Natural killer cell (primary cell): ENCODE results near the gene C6orf141. TPM values are rescaled to one million over a fixed set of nuclear protein-coding genes. Genes with fewer than 3 reads are reported as not detected.

Experiments used
- ATAC-seq, 3 donors: fragments of 150-1000 bp in 2 of 3; fragments of 200-7000 bp in 1 of 3; cut with Tn5 transposase; 1 replicate in 1 of 3; 2 replicates in 2 of 3; pipeline ENCODE4 v1.10.0; 2021; ENCODE audit warnings: mild to moderate bottlenecking in 2 of 3, moderate library complexity in 2 of 3
- DNase-seq, 2 donors: peaks; one replicate each; pipeline versions ENCODE4 v3.0.0 to v3.0.0-alpha.2; 2013 to 2021; ENCODE audit warnings: mixed read lengths in 1 of 2
- H3K27ac ChIP-seq: one replicate; pipeline ENCODE4 v1.5.1; 2013; ENCODE audit warnings: mild to moderate bottlenecking, low read length
- H3K27me3 ChIP-seq: one replicate; pipeline ENCODE4 v1.6.1; 2013; ENCODE audit warnings: low read length; ENCODE audit not compliant: control insufficient read depth, insufficient read depth
- H3K36me3 ChIP-seq: one replicate; pipeline ENCODE4 v1.6.1; 2013; ENCODE audit warnings: low read length; ENCODE audit not compliant: control insufficient read depth, insufficient read depth
- H3K4me1 ChIP-seq: one replicate; pipeline ENCODE4 v1.6.1; 2013; ENCODE audit warnings: low read length; ENCODE audit not compliant: control insufficient read depth, insufficient read depth
- H3K4me3 ChIP-seq: one replicate; pipeline ENCODE4 v1.5.1; 2013; ENCODE audit warnings: low read length
- H3K9me3 ChIP-seq: one replicate; pipeline ENCODE4 v1.6.1; 2013; ENCODE audit warnings: low read length; ENCODE audit not compliant: control insufficient read depth, insufficient read depth
- H3K27ac Mint-ChIP-seq, 2 donors: one replicate each; pipeline ENCODE4 v1.8.0; 2022; ENCODE audit warnings: mild to moderate bottlenecking in 2 of 2, mixed read lengths in 2 of 2, moderate library complexity in 1 of 2
- H3K27me3 Mint-ChIP-seq, 2 donors: one replicate each; pipeline ENCODE4 v1.8.0; 2022; ENCODE audit warnings: low read depth in 2 of 2, mixed read lengths in 2 of 2
- H3K36me3 Mint-ChIP-seq: one replicate; pipeline ENCODE4 v1.8.0; 2022; ENCODE audit warnings: mixed read lengths
- H3K4me1 Mint-ChIP-seq, 2 donors: one replicate each; pipeline ENCODE4 v1.8.0; 2022; ENCODE audit warnings: mixed read lengths in 2 of 2
- H3K4me3 Mint-ChIP-seq: one replicate; pipeline ENCODE4 v1.8.0; 2022; ENCODE audit warnings: mild to moderate bottlenecking, moderate library complexity, mixed read lengths
- H3K9me3 Mint-ChIP-seq, 2 donors: one replicate each; pipeline ENCODE4 v1.8.0; 2022; ENCODE audit warnings: mixed read lengths in 2 of 2
- CTCF ChIP-seq: fragments of 200-600 bp; IDR thresholded peaks from one replicate; pipeline ENCODE4 v1.8.0; 2022; ENCODE audit warnings: antibody characterized with exemption
- WGBS: methylation state at CpG from one replicate; pipeline ENCODE4 v1.1.7; 2013; ENCODE audit warnings: missing lambda C conversion rate; ENCODE audit not compliant: insufficient coverage; 5-methylcytosine and 5-hydroxymethylcytosine counted together
- intact Hi-C: fragments of 100-400 bp; cut with micrococcal nuclease; formaldehyde crosslinking; loops from one replicate; pipeline ENCODE4 v1.14.2; 2022
- total RNA-seq, 4 donors: library from RNA; stranded (reverse); fragments of 120-200 nt in 1 of 4; gene quantifications; one replicate each; pipeline versions ENCODE4 v1.2.3 to v1.2.4, GENCODE V29; 2013 to 2022

Gene C6orf141
- total RNA-seq, 3 donors from 2014 or later (not counting 1 experiment from before 2014, with no cell fraction given), result not detected

GRCh38 chr6:49509342-49509741 lies 41.1 kb upstream of the C6orf141 start:
- H3K4me3 Mint-ChIP-seq, result no peak overlapping the region
- Histone ChIP-seq H3K27me3 (peaks cover 2% of the 10 kb centered on the region), H3K9me3 (no peaks in the 10 kb centered on the region), H3K4me3 (no peak overlapping the region), H3K4me1 (no peaks in the 10 kb centered on the region), H3K27ac (no peak overlapping the region), H3K36me3 (no peaks in the 10 kb centered on the region)
- TF ChIP-seq CTCF, result no peak
- no peak for DNase-seq
- H3K36me3 Mint-ChIP-seq, result no peaks in the 10 kb centered on the region
- no peak for ATAC-seq
- peaks cover 0 to 3% of the 10 kb centered on the region in 2 donors for H3K9me3 Mint-ChIP-seq
- intact Hi-C loops, result no loop called here
- peaks cover 10 to 16% of the 10 kb centered on the region in 2 donors for H3K27me3 Mint-ChIP-seq
- WGBS, result 81% methylated on average over 3 of the region's 3 CpGs
- H3K27ac Mint-ChIP-seq, result no peak overlapping the region
- H3K4me1 Mint-ChIP-seq, result no peaks in the 10 kb centered on the region

- intact Hi-C loops, result no loop called here
- no peak for DNase-seq
- Mint-ChIP-seq H3K4me1 (no peaks in the 10 kb centered on the region), H3K4me3 (no peak overlapping the region), H3K36me3 (no peaks in the 10 kb centered on the region), H3K9me3 (no peaks in the 10 kb centered on the region), H3K27me3 (peaks cover 0 to 6% of the 10 kb centered on the region in 2 donors), H3K27ac (no peak overlapping the region)
- Histone ChIP-seq H3K4me1 (no peaks in the 10 kb centered on the region), H3K36me3 (no peaks in the 10 kb centered on the region), H3K27ac (no peak overlapping the region), H3K27me3 (peaks cover 2% of the 10 kb centered on the region), H3K4me3 (no peak overlapping the region), H3K9me3 (no peaks in the 10 kb centered on the region)
- no peak for TF ChIP-seq CTCF
- 100% methylated on average over 1 of the region's 2 CpGs for WGBS
- no peak for ATAC-seq
Measured at GRCh38 chr6:49513153-49513989, 37.1 kb upstream of the C6orf141 start.

GRCh38 chr6:49514571-49515484 lies 35.6 kb upstream of the C6orf141 start:
- Histone ChIP-seq H3K36me3 (no peaks in the 10 kb centered on the region), H3K9me3 (no peaks in the 10 kb centered on the region), H3K27ac (no peak overlapping the region), H3K27me3 (peaks cover 2% of the 10 kb centered on the region), H3K4me3 (no peak overlapping the region), H3K4me1 (no peaks in the 10 kb centered on the region)
- no peak overlapping the region for H3K27ac Mint-ChIP-seq
- H3K4me1 Mint-ChIP-seq, result no peaks in the 10 kb centered on the region
- 93% methylated on average over 6 of the region's 8 CpGs for WGBS
- H3K27me3 Mint-ChIP-seq, result peaks cover 0 to 6% of the 10 kb centered on the region in 2 donors
- ATAC-seq, result no peak
- H3K36me3 Mint-ChIP-seq, result no peaks in the 10 kb centered on the region
- DNase-seq, result no peak
- H3K4me3 Mint-ChIP-seq, result no peak overlapping the region
- TF ChIP-seq CTCF, result no peak
- intact Hi-C loops, result no loop called here
- no peaks in the 10 kb centered on the region for H3K9me3 Mint-ChIP-seq
